HG03575 (cell line): Measurements from ENCODE around the gene TMEM225B.
"Not testable (repeated sequence)": the region's sequence is repeated elsewhere in the genome, so short reads cannot be mapped to it uniquely, and the experiment has no call there.

ENCODE experiments used
- ATAC-seq: cut with Tn5 transposase; IDR thresholded peaks from one replicate; pipeline ENCODE4 v1.9.1; 2021; ENCODE audit not compliant: unreplicated experiment, insufficient number of reproducible peaks, low FRiP score; ENCODE audit errors: extremely low read depth

The TMEM225B gene

DNA sequence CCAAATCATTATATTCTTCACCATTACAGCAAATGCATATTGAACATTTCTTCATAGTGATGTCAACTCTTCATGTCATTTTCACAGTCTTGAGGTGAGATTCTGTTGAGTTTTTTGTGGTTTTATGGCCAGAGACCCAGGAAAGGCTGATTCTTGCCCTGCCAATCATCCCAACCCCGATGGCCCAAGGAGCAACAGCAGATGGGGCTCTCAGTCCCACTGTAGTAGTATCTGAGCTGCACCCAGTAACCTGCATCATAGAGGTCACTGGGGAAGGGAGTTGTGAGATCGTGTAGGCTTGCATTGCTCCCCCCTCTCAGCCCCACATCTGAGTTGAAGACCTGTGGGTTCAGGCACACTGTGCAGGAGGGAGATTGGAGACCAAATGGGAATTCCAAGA, 45.4 kb downstream of the TMEM225B start:
- ATAC-seq = no peak

DNA sequence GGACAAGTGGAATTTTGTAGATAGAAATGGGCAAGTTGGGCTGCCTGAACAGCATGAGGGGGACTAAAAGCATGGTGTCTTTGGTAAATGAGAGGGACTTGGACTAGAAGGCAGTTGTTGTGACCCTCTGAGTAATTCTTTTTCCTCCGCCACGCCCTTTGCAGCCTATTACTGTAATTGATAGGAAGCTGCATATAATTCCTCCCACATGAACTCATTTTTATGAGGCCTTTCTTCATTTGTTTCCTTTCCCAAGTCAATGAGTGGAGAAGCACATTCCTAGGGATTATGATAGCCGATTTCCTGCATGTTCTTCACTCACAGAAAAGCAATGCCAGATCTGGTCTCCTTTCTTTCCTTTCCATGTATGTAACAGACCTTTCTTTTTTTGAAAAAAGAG, 46.4 kb downstream of the TMEM225B start:
- ATAC-seq = no peak

DNA sequence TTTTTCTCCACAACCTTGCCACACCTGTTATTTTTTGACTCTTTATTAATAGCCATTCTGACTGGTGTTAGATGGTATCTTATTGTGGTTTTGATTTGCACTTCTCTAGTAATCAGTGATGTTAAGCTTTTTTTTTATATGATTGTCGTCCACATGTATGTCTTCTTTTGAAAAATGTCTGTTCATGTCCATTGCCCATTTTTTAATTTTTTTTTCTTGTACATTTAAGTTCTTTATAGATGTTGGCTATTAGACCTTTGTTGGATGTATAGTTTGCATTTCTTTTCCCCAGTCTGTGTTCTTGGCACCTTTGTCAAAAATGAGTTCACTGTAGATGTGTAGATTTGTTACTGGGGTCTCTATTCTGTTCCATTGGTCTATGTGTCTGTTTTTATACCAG, 47.5 kb downstream of the TMEM225B start:
- no peak for ATAC-seq

DNA sequence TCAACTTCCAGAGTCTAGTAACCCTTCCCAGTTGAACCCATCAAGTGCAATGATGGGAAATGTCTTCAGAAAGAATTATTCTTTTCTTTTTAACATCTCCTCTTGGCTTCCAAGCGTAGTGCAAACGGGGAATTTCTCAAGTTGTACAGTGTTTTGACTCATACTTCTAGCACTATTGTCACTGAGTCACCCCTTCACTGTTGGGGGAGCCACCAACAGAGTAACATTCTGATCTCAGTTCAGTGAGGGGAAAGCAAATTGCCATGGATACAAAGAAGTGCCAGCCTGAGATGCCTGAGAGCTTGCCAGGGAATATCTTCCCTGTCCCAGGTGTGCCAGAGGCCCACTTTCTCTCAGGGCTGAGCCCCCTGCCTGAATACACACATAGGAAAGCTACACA, 50.8 kb downstream of the TMEM225B start:
- no peak for ATAC-seq

- no peak for ATAC-seq
Measured at GRCh38 chr7:99651290-99651689, 53.2 kb downstream of the TMEM225B start.

- no peak for ATAC-seq
Measured at GRCh38 chr7:99652671-99653070, 54.6 kb downstream of the TMEM225B start.

DNA sequence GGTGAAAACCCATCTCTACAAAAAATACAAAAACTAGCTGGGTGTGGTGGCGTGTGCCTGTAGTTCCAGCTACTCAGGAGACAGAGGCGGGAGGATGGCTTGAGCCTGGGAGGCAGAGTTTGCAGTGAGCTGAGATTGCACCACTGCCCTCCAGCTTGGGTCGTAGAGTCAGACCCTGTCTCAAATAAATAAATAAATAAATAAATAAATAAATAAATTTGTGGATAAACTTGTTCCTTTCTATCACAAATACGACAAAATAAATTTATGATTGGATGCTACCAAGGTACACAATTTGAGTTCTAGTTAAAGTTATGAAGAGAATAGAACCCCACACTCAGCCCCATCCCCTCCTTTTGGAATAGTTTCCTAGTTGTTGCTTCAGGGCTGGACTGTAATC, 55.2 kb downstream of the TMEM225B start:
- not testable (repeated sequence) for ATAC-seq

- ATAC-seq = no peak
Measured at GRCh38 chr7:99653754-99654153, 55.7 kb downstream of the TMEM225B start.

- not testable (repeated sequence) for ATAC-seq
Measured at GRCh38 chr7:99654626-99655025, 56.6 kb downstream of the TMEM225B start.

- not testable (repeated sequence) for ATAC-seq
Measured at GRCh38 chr7:99657879-99658278, 59.8 kb downstream of the TMEM225B start.
